ENCODE measurements around the gene PCDHB16. TPM values are rescaled to one million over a fixed set of nuclear protein-coding genes. Genes with fewer than 3 reads are reported as not detected.
"Not testable (repeated sequence)": the region's sequence is repeated elsewhere in the genome, so short reads cannot be mapped to it uniquely, and the experiment has no call there.

PCDHB16 gene
- total RNA-seq, 1 donor from 2014 or later: 6.1 TPM

DNA sequence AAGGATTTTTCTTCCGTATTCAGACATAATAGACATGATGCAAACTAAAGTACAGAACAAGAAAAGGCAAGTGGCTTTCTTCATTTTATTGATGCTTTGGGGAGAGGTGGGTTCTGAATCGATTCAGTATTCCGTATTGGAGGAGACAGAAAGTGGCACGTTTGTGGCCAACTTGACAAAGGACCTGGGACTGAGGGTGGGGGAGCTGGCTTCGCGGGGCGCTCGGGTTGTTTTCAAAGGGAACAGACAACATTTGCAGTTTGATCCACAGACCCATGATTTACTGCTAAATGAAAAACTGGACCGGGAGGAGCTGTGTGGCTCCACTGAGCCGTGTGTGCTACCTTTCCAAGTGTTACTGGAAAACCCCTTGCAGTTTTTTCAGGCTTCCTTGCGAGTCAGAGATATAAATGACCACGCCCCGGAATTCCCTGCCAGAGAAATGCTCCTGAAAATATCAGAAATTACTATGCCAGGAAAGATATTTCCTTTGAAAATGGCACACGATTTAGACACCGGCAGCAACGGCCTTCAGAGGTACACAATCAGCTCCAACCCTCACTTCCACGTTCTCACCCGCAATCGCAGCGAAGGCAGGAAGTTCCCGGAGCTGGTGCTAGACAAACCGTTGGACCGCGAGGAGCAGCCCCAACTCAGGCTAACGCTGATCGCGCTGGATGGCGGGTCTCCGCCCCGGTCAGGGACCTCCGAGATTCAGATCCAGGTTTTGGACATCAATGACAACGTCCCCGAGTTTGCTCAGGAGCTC is 31.8 kb upstream of the PCDHB16 start:
- no peak for DNase-seq (ENCODE audit: low spot score)
- no peak for TF ChIP-seq CTCF (IDR thresholded peaks at IDR 0.05)
- Mint-ChIP-seq H3K36me3 (ENCODE audit: low read depth) (peaks cover 45% of the 10 kb centered on the region), H3K27ac (ENCODE audit: unreplicated experiment) (no peak overlapping the region), H3K27me3 (ENCODE audit: low read depth) (no peaks in the 10 kb centered on the region), H3K4me1 (ENCODE audit: low read depth) (no peaks in the 10 kb centered on the region), H3K4me3 (ENCODE audit: unreplicated experiment) (no peak overlapping the region), H3K9me3 (ENCODE audit: low read depth) (peaks cover 59% of the 10 kb centered on the region)

GRCh38 chr5:141150993-141151325 is 31.2 kb upstream of the PCDHB16 start:
- no peak for DNase-seq (ENCODE audit: low spot score)
- H3K4me3 Mint-ChIP-seq (ENCODE audit: unreplicated experiment): no peak overlapping the region
- peaks cover 47% of the 10 kb centered on the region for H3K36me3 Mint-ChIP-seq (ENCODE audit: low read depth)
- no peak for TF ChIP-seq CTCF (IDR thresholded peaks at IDR 0.05)
- H3K27ac Mint-ChIP-seq (ENCODE audit: unreplicated experiment): no peak overlapping the region
- peaks cover 60% of the 10 kb centered on the region for H3K9me3 Mint-ChIP-seq (ENCODE audit: low read depth)
- no peaks in the 10 kb centered on the region for H3K27me3 Mint-ChIP-seq (ENCODE audit: low read depth)
- H3K4me1 Mint-ChIP-seq (ENCODE audit: low read depth): no peaks in the 10 kb centered on the region

DNA sequence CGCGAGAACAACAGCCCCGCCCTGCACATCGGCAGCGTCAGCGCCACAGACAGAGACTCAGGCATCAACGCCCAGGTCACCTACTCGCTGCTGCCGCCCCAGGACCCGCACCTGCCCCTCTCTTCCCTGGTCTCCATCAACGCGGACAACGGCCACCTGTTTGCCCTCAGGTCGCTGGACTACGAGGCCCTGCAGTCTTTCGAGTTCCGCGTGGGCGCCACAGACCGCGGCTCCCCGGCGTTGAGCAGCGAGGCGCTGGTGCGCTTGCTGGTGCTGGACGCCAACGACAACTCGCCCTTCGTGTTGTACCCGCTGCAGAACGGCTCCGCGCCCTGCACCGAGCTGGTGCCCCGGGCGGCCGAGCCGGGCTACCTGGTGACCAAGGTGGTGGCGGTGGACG is 30.6 kb upstream of the PCDHB16 start:
- not testable (repeated sequence) for DNase-seq (ENCODE audit: low spot score); H3K4me3 Mint-ChIP-seq (ENCODE audit: unreplicated experiment); H3K27me3 Mint-ChIP-seq (ENCODE audit: low read depth); H3K27ac Mint-ChIP-seq (ENCODE audit: unreplicated experiment); H3K4me1 Mint-ChIP-seq (ENCODE audit: low read depth)
- Mint-ChIP-seq H3K36me3 (ENCODE audit: low read depth) (peaks cover 48% of the 10 kb centered on the region), H3K9me3 (ENCODE audit: low read depth) (peaks cover 60% of the 10 kb centered on the region)

GRCh38 chr5:141152096-141152495 is 30.1 kb upstream of the PCDHB16 start:
- not testable (repeated sequence) for H3K4me1 Mint-ChIP-seq (ENCODE audit: low read depth); H3K27ac Mint-ChIP-seq (ENCODE audit: unreplicated experiment); H3K27me3 Mint-ChIP-seq (ENCODE audit: low read depth); DNase-seq (ENCODE audit: low spot score); H3K4me3 Mint-ChIP-seq (ENCODE audit: unreplicated experiment)
- H3K36me3 Mint-ChIP-seq (ENCODE audit: low read depth): peaks cover 49% of the 10 kb centered on the region
- H3K9me3 Mint-ChIP-seq (ENCODE audit: low read depth): peaks cover 61% of the 10 kb centered on the region

- H3K27me3 Mint-ChIP-seq (ENCODE audit: low read depth): no peaks in the 10 kb centered on the region
- peaks cover 41% of the 10 kb centered on the region for H3K36me3 Mint-ChIP-seq (ENCODE audit: low read depth)
- H3K9me3 Mint-ChIP-seq (ENCODE audit: low read depth): peaks cover 47% of the 10 kb centered on the region
- DNase-seq (ENCODE audit: low spot score): no peak
- no peaks in the 10 kb centered on the region for H3K4me1 Mint-ChIP-seq (ENCODE audit: low read depth)
- no peak overlapping the region for H3K27ac Mint-ChIP-seq (ENCODE audit: unreplicated experiment)
- TF ChIP-seq CTCF (IDR thresholded peaks at IDR 0.05): no peak
- no peak overlapping the region for H3K4me3 Mint-ChIP-seq (ENCODE audit: unreplicated experiment)
Measured at GRCh38 chr5:141155540-141156374, 26.4 kb upstream of the PCDHB16 start.

GRCh38 chr5:141157356-141157755 is 24.8 kb upstream of the PCDHB16 start:
- not testable (repeated sequence) for H3K27ac Mint-ChIP-seq (ENCODE audit: unreplicated experiment); DNase-seq (ENCODE audit: low spot score); H3K4me3 Mint-ChIP-seq (ENCODE audit: unreplicated experiment); H3K4me1 Mint-ChIP-seq (ENCODE audit: low read depth); H3K27me3 Mint-ChIP-seq (ENCODE audit: low read depth)
- H3K9me3 Mint-ChIP-seq (ENCODE audit: low read depth): peaks cover 46% of the 10 kb centered on the region
- H3K36me3 Mint-ChIP-seq (ENCODE audit: low read depth): peaks cover 37% of the 10 kb centered on the region

DNA sequence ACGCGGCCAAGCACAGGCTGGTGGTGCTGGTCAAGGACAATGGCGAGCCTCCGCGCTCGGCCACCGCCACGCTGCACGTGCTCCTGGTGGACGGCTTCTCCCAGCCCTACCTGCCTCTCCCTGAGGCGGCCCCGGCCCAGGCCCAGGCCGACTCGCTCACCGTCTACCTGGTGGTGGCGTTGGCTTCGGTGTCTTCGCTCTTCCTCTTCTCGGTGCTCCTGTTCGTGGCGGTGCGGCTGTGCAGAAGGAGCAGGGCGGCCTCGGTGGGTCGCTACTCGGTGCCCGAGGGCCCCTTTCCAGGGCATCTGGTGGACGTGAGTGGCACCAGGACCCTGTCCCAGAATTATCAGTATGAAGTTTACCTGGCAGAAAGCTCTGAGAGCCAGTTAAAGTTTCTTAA is 24.3 kb upstream of the PCDHB16 start:
- H3K36me3 Mint-ChIP-seq (ENCODE audit: low read depth): peaks cover 34% of the 10 kb centered on the region
- not testable (repeated sequence) for H3K27ac Mint-ChIP-seq (ENCODE audit: unreplicated experiment); DNase-seq (ENCODE audit: low spot score); H3K4me3 Mint-ChIP-seq (ENCODE audit: unreplicated experiment); H3K4me1 Mint-ChIP-seq (ENCODE audit: low read depth); H3K27me3 Mint-ChIP-seq (ENCODE audit: low read depth)
- peaks cover 44% of the 10 kb centered on the region for H3K9me3 Mint-ChIP-seq (ENCODE audit: low read depth)
